ENCODE data around the gene LIPH.

The LIPH gene

GRCh38 chr3:185539934-185540333 lies 12.5 kb downstream of the LIPH start:
- no peak for DNase-seq

- DNase-seq = peak; percentile 81 to 93 (median 86)
Measured at GRCh38 chr3:185537369-185537970, 14.9 kb downstream of the LIPH start.

GRCh38 chr3:185534511-185534910 lies 17.9 kb downstream of the LIPH start:
- no peak for DNase-seq

- DNase-seq = no peak
Measured at GRCh38 chr3:185532901-185533300, 19.5 kb downstream of the LIPH start.

- no peak for DNase-seq
Measured at GRCh38 chr3:185530856-185531255, 21.5 kb downstream of the LIPH start.

- no peak for DNase-seq
Measured at GRCh38 chr3:185528532-185528931, 23.9 kb downstream of the LIPH start.

- DNase-seq = no peak
Measured at GRCh38 chr3:185527364-185527763, 25.0 kb downstream of the LIPH start.

GRCh38 chr3:185526349-185526951 lies 25.9 kb downstream of the LIPH start:
- DNase-seq = no peak

GRCh38 chr3:185521349-185522138 lies 30.8 kb downstream of the LIPH start:
- DNase-seq = no peak

- DNase-seq = no peak
Measured at GRCh38 chr3:185519021-185519420, 33.4 kb downstream of the LIPH start.

- no peak for DNase-seq
Measured at GRCh38 chr3:185517387-185518130, 34.8 kb downstream of the LIPH start.

- no peak for DNase-seq
Measured at GRCh38 chr3:185511711-185512110, 40.7 kb downstream of the LIPH start.

GRCh38 chr3:185508335-185508991 lies 43.9 kb downstream of the LIPH start:
- DNase-seq = no peak

GRCh38 chr3:185507883-185508282 lies 44.5 kb downstream of the LIPH start:
- DNase-seq = no peak

GRCh38 chr3:185504636-185505035 lies 47.8 kb downstream of the LIPH start:
- DNase-seq = no peak

GRCh38 chr3:185503521-185503920 lies 48.9 kb downstream of the LIPH start:
- no peak for DNase-seq

- no peak for DNase-seq
Measured at GRCh38 chr3:185502987-185503386, 49.4 kb downstream of the LIPH start.

GRCh38 chr3:185498503-185499396 lies 53.6 kb downstream of the LIPH start, which contains the start of gene TMEM41A:
TMEM41A (minus strand) TSS chr3:185499035; CDS start chr3:185498961, 74 bp downstream.
- peak; percentile 94 to 98 (median 97) for DNase-seq

GRCh38 chr3:185490241-185490640 lies 62.1 kb downstream of the LIPH start:
- no peak for DNase-seq

- no peak for DNase-seq
Measured at GRCh38 chr3:185489462-185489861, 62.9 kb downstream of the LIPH start.

GRCh38 chr3:185488465-185488864 lies 63.9 kb downstream of the LIPH start:
- DNase-seq = no peak

- DNase-seq = no peak
Measured at GRCh38 chr3:185486394-185486793, 66.0 kb downstream of the LIPH start.
